Measurements from ENCODE around the gene MYBPC1.

MYBPC1 gene

GRCh38 chr12:101566318-101566717 is 28.5 kb upstream of the MYBPC1 start:
- DNase-seq (ENCODE audit: low read depth), result no peak
- H3K4me3 ChIP-seq (ENCODE audit: low read depth, low read length), result no peak overlapping the region
- no peak for TF ChIP-seq CTCF (IDR thresholded peaks at IDR 0.05; ENCODE audit: low read depth, low read length, missing control alignments)

- no peak for DNase-seq (ENCODE audit: low read depth)
- no peak for TF ChIP-seq CTCF (IDR thresholded peaks at IDR 0.05; ENCODE audit: low read depth, low read length, missing control alignments)
- H3K4me3 ChIP-seq (ENCODE audit: low read depth, low read length), result no peak overlapping the region
Observed at GRCh38 chr12:101567918-101568317, 26.9 kb upstream of the MYBPC1 start.

GRCh38 chr12:101570047-101570446 is 24.7 kb upstream of the MYBPC1 start:
- DNase-seq (ENCODE audit: low read depth), result no peak
- TF ChIP-seq CTCF (IDR thresholded peaks at IDR 0.05; ENCODE audit: low read depth, low read length, missing control alignments), result no peak
- H3K4me3 ChIP-seq (ENCODE audit: low read depth, low read length), result no peak overlapping the region

- no peak for TF ChIP-seq CTCF (IDR thresholded peaks at IDR 0.05; ENCODE audit: low read depth, low read length, missing control alignments)
- no peak overlapping the region for H3K4me3 ChIP-seq (ENCODE audit: low read depth, low read length)
- no peak for DNase-seq (ENCODE audit: low read depth)
Observed at GRCh38 chr12:101571105-101571504, 23.7 kb upstream of the MYBPC1 start.

- no peak for TF ChIP-seq CTCF (IDR thresholded peaks at IDR 0.05; ENCODE audit: low read depth, low read length, missing control alignments)
- no peak for DNase-seq (ENCODE audit: low read depth)
- H3K4me3 ChIP-seq (ENCODE audit: low read depth, low read length), result no peak overlapping the region
Observed at GRCh38 chr12:101573743-101574142, 21.0 kb upstream of the MYBPC1 start.

- DNase-seq (ENCODE audit: low read depth), result no peak
- no peak overlapping the region for H3K4me3 ChIP-seq (ENCODE audit: low read depth, low read length)
- no peak for TF ChIP-seq CTCF (IDR thresholded peaks at IDR 0.05; ENCODE audit: low read depth, low read length, missing control alignments)
Observed at GRCh38 chr12:101578417-101578816, 16.4 kb upstream of the MYBPC1 start.

- no peak overlapping the region for H3K4me3 ChIP-seq (ENCODE audit: low read depth, low read length)
- DNase-seq (ENCODE audit: low read depth), result no peak
- no peak for TF ChIP-seq CTCF (IDR thresholded peaks at IDR 0.05; ENCODE audit: low read depth, low read length, missing control alignments)
Observed at GRCh38 chr12:101581190-101581589, 13.6 kb upstream of the MYBPC1 start.

All from GM12864 (cell line).